GM12878 (cell line): ENCODE data around the gene CD63. TPM values are rescaled to one million over a fixed set of nuclear protein-coding genes. Genes with fewer than 3 reads are reported as not detected.

Experiments
- ATAC-seq: fragments of 200-7000 bp; cut with Tn5 transposase; 3 replicates; pipeline ENCODE4 v1.9.1; 2020; ENCODE audit warnings: mild to moderate bottlenecking, moderate library complexity
- BruUV-seq: library from RNA; stranded (reverse); fragments of 400-500 nt; replicated peaks from 2 replicates; lab custom pipeline; 2021; lab: Mats Ljungman, UMichigan
- CTCF ChIA-PET: fragments of 300-600 bp; sonication (Branson Sonifier 250); formaldehyde crosslinking; extraction: SDS; loops from one replicate; lab custom pipeline; 2021; ENCODE audit warnings: inconsistent platforms; lab: Yijun Ruan, JAX
- POLR2A ChIA-PET: fragments of 350-600 bp; formaldehyde crosslinking; extraction: SDS; loops from one replicate; lab custom pipeline; 2021; ENCODE audit warnings: inconsistent platforms; lab: Charles Lee
- RAD21 ChIA-PET: fragments of 300-600 bp; sonication (Branson Sonifier 250); formaldehyde crosslinking; loops from one replicate; lab custom pipeline; 2023; ENCODE audit warnings: antibody characterized with exemption; ENCODE audit not compliant: unreplicated experiment; lab: Charles Lee
- SMC1A ChIA-PET: fragments of 300-600 bp; sonication (Branson Sonifier 250); formaldehyde crosslinking; loops from one replicate; lab custom pipeline; 2023; ENCODE audit not compliant: unreplicated experiment, uncharacterized antibody; lab: Charles Lee
- DNase-seq: peaks from one replicate; pipeline ENCODE4 v3.0.0-alpha.2; 2011; ENCODE audit warnings: low read depth, low spot score
- FAIRE-seq: peaks from 3 replicates; lab custom pipeline; 2011; peaks lifted over from hg19 to GRCh38; lab: Jason Lieb, UNC
- H2AFZ ChIP-seq: 2 replicates; pipeline ENCODE4 v1.6.0; 2011; ENCODE audit warnings: low read depth, low read length, control low read depth; ENCODE audit not compliant: control insufficient read depth
- H3K27ac ChIP-seq: 2 replicates; pipeline ENCODE4 v1.5.1; 2011; ENCODE audit warnings: control low read depth; ENCODE audit not compliant: control insufficient read depth, insufficient read depth
- H3K27me3 ChIP-seq, 2 experiments: replicated peaks in 1 of 2; 2 replicates each; pipeline versions ENCODE4 v1.6.0 to v1.6.1; 2011; ENCODE audit warnings: low read length in 1 of 2; ENCODE audit not compliant: control insufficient read depth in 2 of 2, insufficient read depth in 2 of 2
- H3K36me3 ChIP-seq, 2 experiments: 2 replicates each; pipeline ENCODE4 v1.5.1; 2011; ENCODE audit warnings: low read length in 1 of 2; ENCODE audit not compliant: control insufficient read depth in 2 of 2, insufficient read depth in 2 of 2
- H3K4me1 ChIP-seq: 2 replicates; pipeline ENCODE4 v1.6.1; 2011; ENCODE audit warnings: mild to moderate bottlenecking, low read length, moderate library complexity, mixed read lengths; ENCODE audit not compliant: control insufficient read depth, insufficient read depth
- H3K4me2 ChIP-seq: 2 replicates; pipeline ENCODE4 v1.6.0; 2011; ENCODE audit warnings: control low read depth; ENCODE audit not compliant: control insufficient read depth, insufficient read depth
- H3K4me3 ChIP-seq: fragments of 200-600 bp; sonication (generic); 2 replicates; pipeline ENCODE4 v1.5.1; 2016
- H3K79me2 ChIP-seq: 2 replicates; pipeline ENCODE4 v1.6.0; 2011; ENCODE audit warnings: low read length; ENCODE audit not compliant: control insufficient read depth, insufficient read depth
- H3K9ac ChIP-seq: 2 replicates; pipeline ENCODE4 v1.8.0; 2011; ENCODE audit warnings: low read length, control low read depth, mixed read lengths; ENCODE audit not compliant: control insufficient read depth, insufficient read depth
- H3K9me3 ChIP-seq: replicated peaks from 3 replicates; pipeline ENCODE4 v1.5.1; 2011; ENCODE audit warnings: mild to moderate bottlenecking, low read length; ENCODE audit not compliant: control insufficient read depth, insufficient read depth
- H4K20me1 ChIP-seq: 2 replicates; pipeline ENCODE4 v1.6.0; 2011; ENCODE audit not compliant: control insufficient read depth, insufficient read depth
- BRCA1 ChIP-seq: IDR thresholded peaks from 2 replicates; pipeline ENCODE4 v1.6.1; 2011; ENCODE audit warnings: low read depth, low read length, improper control_type of control experiment
- CBX3 ChIP-seq: fragments of 200-600 bp; sonication (generic); IDR thresholded peaks from 2 replicates; pipeline ENCODE4 v1.6.1; 2016; ENCODE audit warnings: low read depth, borderline replicate concordance
- CHD4 ChIP-seq: fragments of 200-600 bp; sonication (generic); IDR thresholded peaks from 2 replicates; pipeline ENCODE4 v1.6.1; 2016; ENCODE audit warnings: mild to moderate bottlenecking
- E4F1 ChIP-seq: fragments of 450-650 bp; IDR thresholded peaks from 2 replicates; pipeline ENCODE4 v1.6.1; 2018; ENCODE audit warnings: borderline replicate concordance, mild to moderate bottlenecking; ENCODE audit not compliant: partially characterized antibody
- GABPA ChIP-seq: IDR thresholded peaks from 2 replicates; pipeline ENCODE4 v1.6.1; 2014; ENCODE audit warnings: antibody characterized with exemption, low read depth, mild to moderate bottlenecking, inconsistent platforms
- JUNB ChIP-seq: IDR thresholded peaks from 2 replicates; pipeline ENCODE4 v1.6.1; 2016; ENCODE audit warnings: antibody characterized with exemption, mild to moderate bottlenecking
- LARP7 ChIP-seq: fragments of 450-650 bp; IDR thresholded peaks from 2 replicates; pipeline ENCODE4 v1.6.1; 2017; ENCODE audit warnings: mild to moderate bottlenecking
- MLLT1 ChIP-seq: fragments of 450-650 bp; IDR thresholded peaks from 2 replicates; pipeline ENCODE4 v1.6.1; 2016; ENCODE audit warnings: mild to moderate bottlenecking
- NR2C2 ChIP-seq: IDR thresholded peaks from 2 replicates; pipeline ENCODE4 v1.6.1; 2011; ENCODE audit warnings: borderline replicate concordance, low read depth; ENCODE audit not compliant: control insufficient read depth, insufficient read length
- RAD21 ChIP-seq: IDR thresholded peaks from 2 replicates; pipeline ENCODE4 v1.6.1; 2011; ENCODE audit warnings: mild to moderate bottlenecking, low read depth, low read length, moderate library complexity; ENCODE audit not compliant: insufficient read depth
- RBBP5 ChIP-seq: fragments of 200-600 bp; sonication (generic); conservative IDR thresholded peaks from 2 replicates; pipeline ENCODE4 v1.6.1; 2016
- USF1 ChIP-seq: IDR thresholded peaks from 2 replicates; pipeline ENCODE4 v1.6.1; 2011; ENCODE audit warnings: borderline replicate concordance, low read depth, mild to moderate bottlenecking, moderate library complexity, mixed read lengths, low read length; ENCODE audit not compliant: insufficient read depth; ENCODE audit errors: extremely low read length
- ZNF384 ChIP-seq: IDR thresholded peaks from 2 replicates; pipeline ENCODE4 v1.6.1; 2012; ENCODE audit warnings: low read depth, mild to moderate bottlenecking, low read length, improper control_type of control experiment, borderline replicate concordance
- ZNF592 ChIP-seq: fragments of 450-650 bp; IDR thresholded peaks from 2 replicates; pipeline ENCODE4 v1.6.1; 2017; ENCODE audit warnings: mild to moderate bottlenecking, moderate library complexity
- WGBS: methylation state at CpG from one replicate; pipeline ENCODE4 v1.1.6; 2016; ENCODE audit warnings: low lambda C conversion rate; ENCODE audit not compliant: insufficient replicate concordance, insufficient coverage; ENCODE audit errors: missing lambda C conversion rate; 5-methylcytosine and 5-hydroxymethylcytosine counted together
- in situ Hi-C: fragments of 300-500 bp; cut with MboI; formaldehyde crosslinking; loops from 9 replicates; pipeline ENCODE4 v1.14.3; 2018; ENCODE audit warnings: mixed read lengths
- intact Hi-C: fragments of 100-400 bp; cut with micrococcal nuclease; formaldehyde crosslinking; loops from one replicate; pipeline ENCODE4 v1.14.2; 2022; ENCODE audit not compliant: unreplicated experiment
- polyA plus RNA-seq, 11 experiments: library from polyadenylated mRNA; depleted of rRNA in 4 of 11; unstranded in 6 of 11; stranded (reverse) in 5 of 11; fragments of >200 nt; fragmentation: Nextera tagmentation in 4 of 11; fragmentation: Illumina TruSeq in 1 of 11; extraction: Ambion mirVana in 4 of 11; extraction: Trizol in 1 of 11; gene quantifications; 1 replicate in 1 of 11; 2 replicates in 10 of 11; pipeline versions ENCODE4 v1.2.1 to v1.2.3, GENCODE V29; 2011 to 2016; ENCODE audit warnings: inconsistent platforms in 2 of 11, missing spikeins in 2 of 11, low read depth in 1 of 11
- total RNA-seq, 4 experiments: library from RNA; depleted of rRNA in 3 of 4; stranded (reverse); fragments of >200 nt in 3 of 4; fragmentation: Illumina TruSeq in 1 of 4; extraction: Trizol in 1 of 4; gene quantifications; 2 replicates each; pipeline versions ENCODE4 v1.2.1 to v1.2.3, GENCODE V29; 2013 to 2021

The CD63 gene
- total and polyA plus RNA-seq, 10 of the 15 experiments (the other 5 are each of a cell fraction or from before 2014, with no cell fraction given): 147 to 220 (median 183) TPM

- SMC1A ChIA-PET: no interaction called here
- DNase-seq: no peak
- Histone ChIP-seq H3K9me3 (no peaks in the 10 kb centered on the region), H3K4me2 (no peak overlapping the region), H4K20me1 (no peaks in the 10 kb centered on the region), H3K36me3 (no peaks in the 10 kb centered on the region), H2AFZ (no peak overlapping the region), H3K4me1 (peaks cover 3% of the 10 kb centered on the region), H3K79me2 (no peaks in the 10 kb centered on the region), H3K27ac (no peak overlapping the region), H3K4me3 (no peak overlapping the region), H3K9ac (no peak overlapping the region), H3K27me3 (no peaks in the 10 kb centered on the region; a peak in 1 of 4 replicates)
- POLR2A ChIA-PET: no interaction called here
- 63% methylated on average over 12 of the region's 12 CpGs for WGBS
- CTCF ChIA-PET: no interaction called here
- RAD21 ChIA-PET: no interaction called here
- BruUV-seq: no TSS peak
- ATAC-seq: no peak
- no peak for FAIRE-seq
- intact Hi-C loops (no loop called here), in situ Hi-C loops (no loop called here)
- TF ChIP-seq BRCA1 (no peak), ZNF384 (no peak), GABPA (no peak), MLLT1 (no peak), JUNB (no peak), RAD21 (no peak), NR2C2 (no peak), CHD4 (no peak), RBBP5 (no peak), ZNF592 (no peak), USF1 (no peak), CBX3 (no peak), LARP7 (no peak), E4F1 (no peak)
Observed at GRCh38 chr12:55692631-55693322, 36.0 kb downstream of the CD63 start.
